ENCODE data around the gene PDE4B. TPM values are rescaled to one million over a fixed set of nuclear protein-coding genes. Genes with fewer than 3 reads are reported as not detected.

PDE4B gene
- total RNA-seq, 1 experiment from 2014 or later: not detected

GRCh38 chr1:66366634-66367033 lies 573.9 kb downstream of the PDE4B start:
- no peak overlapping the region for H3K27ac Mint-ChIP-seq (ENCODE audit: unreplicated experiment)
- peaks cover 14% of the 10 kb centered on the region for H3K27me3 Mint-ChIP-seq (ENCODE audit: insufficient read depth, unreplicated experiment)
- intact Hi-C loops (cut with micrococcal nuclease; ENCODE audit: unreplicated experiment): no loop called here
- no peaks in the 10 kb centered on the region for H3K9me3 Mint-ChIP-seq (ENCODE audit: unreplicated experiment)
- Histone ChIP-seq H3K9me3 (no peaks in the 10 kb centered on the region), H3K4me3 (ENCODE audit: low read depth, low read length) (no peak overlapping the region), H3K36me3 (ENCODE audit: control insufficient read depth, insufficient read depth, low read length) (no peaks in the 10 kb centered on the region), H3K4me1 (no peaks in the 10 kb centered on the region), H3K27me3 (replicated peaks; ENCODE audit: control insufficient read depth, insufficient read depth, low read length) (no peaks in the 10 kb centered on the region)
- H3K4me3 Mint-ChIP-seq (ENCODE audit: unreplicated experiment): no peak overlapping the region
- DNase-seq: no peak
- no TSS peak for BruUV-seq (replicated peaks)
- ChIA-PET CTCF (no interaction called here), POLR2A (no interaction called here)
- no peaks in the 10 kb centered on the region for H3K36me3 Mint-ChIP-seq (ENCODE audit: insufficient read depth, unreplicated experiment)
- TF ChIP-seq, protein P1, sequence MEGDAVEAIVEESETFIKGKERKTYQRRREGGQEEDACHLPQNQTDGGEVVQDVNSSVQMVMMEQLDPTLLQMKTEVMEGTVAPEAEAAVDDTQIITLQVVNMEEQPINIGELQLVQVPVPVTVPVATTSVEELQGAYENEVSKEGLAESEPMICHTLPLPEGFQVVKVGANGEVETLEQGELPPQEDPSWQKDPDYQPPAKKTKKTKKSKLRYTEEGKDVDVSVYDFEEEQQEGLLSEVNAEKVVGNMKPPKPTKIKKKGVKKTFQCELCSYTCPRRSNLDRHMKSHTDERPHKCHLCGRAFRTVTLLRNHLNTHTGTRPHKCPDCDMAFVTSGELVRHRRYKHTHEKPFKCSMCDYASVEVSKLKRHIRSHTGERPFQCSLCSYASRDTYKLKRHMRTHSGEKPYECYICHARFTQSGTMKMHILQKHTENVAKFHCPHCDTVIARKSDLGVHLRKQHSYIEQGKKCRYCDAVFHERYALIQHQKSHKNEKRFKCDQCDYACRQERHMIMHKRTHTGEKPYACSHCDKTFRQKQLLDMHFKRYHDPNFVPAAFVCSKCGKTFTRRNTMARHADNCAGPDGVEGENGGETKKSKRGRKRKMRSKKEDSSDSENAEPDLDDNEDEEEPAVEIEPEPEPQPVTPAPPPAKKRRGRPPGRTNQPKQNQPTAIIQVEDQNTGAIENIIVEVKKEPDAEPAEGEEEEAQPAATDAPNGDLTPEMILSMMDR (IDR thresholded peaks at IDR 0.05; ENCODE audit: insufficient read depth in 1 of 2, low read depth in 1 of 2, low read length in 1 of 2, severe bottlenecking in 1 of 2, unreplicated experiment in 1 of 2): no peak
- H3K4me1 Mint-ChIP-seq (ENCODE audit: low read depth, unreplicated experiment): no peaks in the 10 kb centered on the region

DNA sequence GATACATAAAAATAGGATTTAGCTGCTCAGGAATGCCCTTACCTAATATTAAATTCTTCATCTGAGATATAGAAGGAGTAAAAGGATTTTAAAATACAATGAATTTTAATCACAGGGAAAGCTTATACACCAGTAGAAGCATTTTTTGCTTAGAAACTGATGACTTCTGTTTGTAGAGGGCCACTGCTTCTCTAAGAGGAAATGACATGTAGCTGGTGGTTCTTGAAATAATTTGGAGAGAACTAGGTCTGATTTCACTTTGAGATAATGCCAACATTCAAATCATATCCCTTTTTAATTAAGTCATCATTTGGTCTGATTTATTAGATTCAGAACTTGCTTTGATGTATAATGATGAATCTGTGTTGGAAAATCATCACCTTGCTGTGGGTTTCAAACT lies 574.7 kb downstream of the PDE4B start:
- BruUV-seq (replicated peaks): no TSS peak
- no peak for DNase-seq
- Mint-ChIP-seq H3K9me3 (ENCODE audit: unreplicated experiment) (no peaks in the 10 kb centered on the region), H3K36me3 (ENCODE audit: insufficient read depth, unreplicated experiment) (no peaks in the 10 kb centered on the region), H3K4me1 (ENCODE audit: low read depth, unreplicated experiment) (no peaks in the 10 kb centered on the region), H3K4me3 (ENCODE audit: unreplicated experiment) (no peak overlapping the region), H3K27ac (ENCODE audit: unreplicated experiment) (no peak overlapping the region), H3K27me3 (ENCODE audit: insufficient read depth, unreplicated experiment) (peaks cover 10% of the 10 kb centered on the region)
- intact Hi-C loops (cut with micrococcal nuclease; ENCODE audit: unreplicated experiment): no loop called here
- POLR2A ChIA-PET: no interaction called here
- H3K4me3 ChIP-seq (ENCODE audit: low read depth, low read length): no peak overlapping the region
- CTCF ChIA-PET: no interaction called here
- no peaks in the 10 kb centered on the region for H3K36me3 ChIP-seq (ENCODE audit: control insufficient read depth, insufficient read depth, low read length)
- no peaks in the 10 kb centered on the region for H3K9me3 ChIP-seq
- TF ChIP-seq, protein P1 (IDR thresholded peaks at IDR 0.05; ENCODE audit: insufficient read depth in 1 of 2, low read depth in 1 of 2, low read length in 1 of 2, severe bottlenecking in 1 of 2, unreplicated experiment in 1 of 2): no peak
- no peaks in the 10 kb centered on the region for H3K4me1 ChIP-seq
- H3K27me3 ChIP-seq (replicated peaks; ENCODE audit: control insufficient read depth, insufficient read depth, low read length): no peaks in the 10 kb centered on the region

DNA sequence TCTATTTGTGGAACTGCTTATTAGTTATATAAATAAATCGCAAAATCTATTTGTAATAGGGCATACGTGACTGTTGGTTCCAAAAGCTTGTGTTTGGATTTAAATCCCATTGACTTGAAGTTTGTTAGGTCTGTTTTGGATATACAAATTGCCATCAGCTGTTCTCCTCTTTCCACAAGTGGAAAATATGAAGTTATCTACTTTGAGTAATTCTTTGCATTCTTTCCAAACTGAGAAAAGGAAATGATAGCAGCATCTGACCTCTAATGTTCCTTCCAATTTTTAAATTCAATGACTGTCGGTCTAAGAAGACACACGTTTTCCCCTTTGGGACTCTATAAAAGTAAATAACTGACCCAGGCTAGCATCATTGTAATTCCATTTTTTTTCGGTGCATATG lies 575.6 kb downstream of the PDE4B start:
- BruUV-seq (replicated peaks): no TSS peak
- H3K4me3 Mint-ChIP-seq (ENCODE audit: unreplicated experiment): no peak overlapping the region
- TF ChIP-seq, protein P1 (IDR thresholded peaks at IDR 0.05; ENCODE audit: insufficient read depth in 1 of 2, low read depth in 1 of 2, low read length in 1 of 2, severe bottlenecking in 1 of 2, unreplicated experiment in 1 of 2): no peak
- no peaks in the 10 kb centered on the region for H3K36me3 ChIP-seq (ENCODE audit: control insufficient read depth, insufficient read depth, low read length)
- no peaks in the 10 kb centered on the region for H3K36me3 Mint-ChIP-seq (ENCODE audit: insufficient read depth, unreplicated experiment)
- no peaks in the 10 kb centered on the region for H3K9me3 ChIP-seq
- H3K9me3 Mint-ChIP-seq (ENCODE audit: unreplicated experiment): no peaks in the 10 kb centered on the region
- peaks cover 14% of the 10 kb centered on the region for H3K27me3 Mint-ChIP-seq (ENCODE audit: insufficient read depth, unreplicated experiment)
- no peaks in the 10 kb centered on the region for H3K27me3 ChIP-seq (replicated peaks; ENCODE audit: control insufficient read depth, insufficient read depth, low read length)
- no peak overlapping the region for H3K27ac Mint-ChIP-seq (ENCODE audit: unreplicated experiment)
- no peak for DNase-seq
- intact Hi-C loops (cut with micrococcal nuclease; ENCODE audit: unreplicated experiment): no loop called here
- POLR2A ChIA-PET: no interaction called here
- H3K4me3 ChIP-seq (ENCODE audit: low read depth, low read length): no peak overlapping the region
- no peaks in the 10 kb centered on the region for H3K4me1 Mint-ChIP-seq (ENCODE audit: low read depth, unreplicated experiment)
- no peaks in the 10 kb centered on the region for H3K4me1 ChIP-seq
- CTCF ChIA-PET: no interaction called here
